GM19438 (cell line): ENCODE data around the gene PDGFC.

Experiments
- ATAC-seq: cut with Tn5 transposase; IDR thresholded peaks from one replicate; pipeline ENCODE4 v1.9.1; 2021; ENCODE audit warnings: low read depth; ENCODE audit not compliant: unreplicated experiment

Gene PDGFC

DNA sequence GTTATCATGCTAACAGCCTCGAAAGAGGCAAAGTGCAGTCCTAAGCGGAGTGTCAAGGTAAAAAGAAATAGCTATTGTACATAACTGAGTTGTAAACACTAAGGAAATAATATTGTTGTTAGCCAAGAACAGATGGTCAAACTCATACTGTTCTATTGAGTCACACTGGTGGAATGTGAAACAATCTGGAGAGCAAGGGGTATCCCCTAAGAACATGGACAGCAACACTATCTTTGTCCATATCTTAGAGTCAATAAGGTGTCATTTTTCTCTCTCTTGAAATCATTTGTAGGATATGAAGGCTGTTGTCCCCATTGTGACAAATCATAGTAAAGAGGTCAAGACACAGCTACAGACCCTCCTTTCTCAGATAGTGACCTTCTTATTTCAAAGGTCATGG is 4.5 kb upstream of the PDGFC start:
- no peak for ATAC-seq

DNA sequence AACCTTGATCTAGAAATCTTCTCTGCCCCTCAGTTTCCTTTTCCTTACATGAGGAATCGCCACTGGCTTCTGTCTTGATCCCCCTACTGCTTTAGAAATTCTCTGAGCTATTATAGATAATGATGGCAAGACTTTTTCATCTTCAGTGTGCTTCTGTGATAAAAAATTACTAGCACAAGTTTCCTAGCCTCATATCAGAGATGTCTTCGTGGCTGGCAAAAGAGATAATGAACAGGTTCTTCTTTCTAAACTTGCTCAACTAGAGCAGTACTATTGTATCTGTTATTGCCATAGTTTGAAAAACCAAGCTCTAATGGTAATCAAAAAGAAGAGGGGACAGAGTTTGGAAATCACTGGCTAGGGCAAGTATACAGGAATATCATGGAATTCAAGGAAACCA is 4.1 kb upstream of the PDGFC start:
- ATAC-seq: no peak

DNA sequence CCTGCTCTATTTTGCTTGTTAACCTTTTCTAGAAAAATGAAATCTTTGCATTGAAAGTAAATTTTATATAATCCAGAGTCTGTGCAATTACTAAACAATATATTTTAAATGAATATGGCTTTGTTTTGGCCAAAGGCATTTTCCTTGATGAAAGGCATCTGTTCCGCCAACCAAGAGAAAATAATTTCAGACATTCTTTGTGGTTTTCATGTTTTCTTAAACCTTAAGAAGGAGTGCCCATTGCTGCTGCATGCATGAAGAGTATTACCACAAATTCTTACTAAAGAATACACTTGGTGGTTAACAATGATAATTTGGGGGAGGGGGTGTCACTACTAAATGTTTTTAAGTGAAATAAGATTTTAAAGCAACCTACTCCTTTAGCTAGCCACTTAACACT is 2.7 kb upstream of the PDGFC start:
- ATAC-seq: no peak

DNA sequence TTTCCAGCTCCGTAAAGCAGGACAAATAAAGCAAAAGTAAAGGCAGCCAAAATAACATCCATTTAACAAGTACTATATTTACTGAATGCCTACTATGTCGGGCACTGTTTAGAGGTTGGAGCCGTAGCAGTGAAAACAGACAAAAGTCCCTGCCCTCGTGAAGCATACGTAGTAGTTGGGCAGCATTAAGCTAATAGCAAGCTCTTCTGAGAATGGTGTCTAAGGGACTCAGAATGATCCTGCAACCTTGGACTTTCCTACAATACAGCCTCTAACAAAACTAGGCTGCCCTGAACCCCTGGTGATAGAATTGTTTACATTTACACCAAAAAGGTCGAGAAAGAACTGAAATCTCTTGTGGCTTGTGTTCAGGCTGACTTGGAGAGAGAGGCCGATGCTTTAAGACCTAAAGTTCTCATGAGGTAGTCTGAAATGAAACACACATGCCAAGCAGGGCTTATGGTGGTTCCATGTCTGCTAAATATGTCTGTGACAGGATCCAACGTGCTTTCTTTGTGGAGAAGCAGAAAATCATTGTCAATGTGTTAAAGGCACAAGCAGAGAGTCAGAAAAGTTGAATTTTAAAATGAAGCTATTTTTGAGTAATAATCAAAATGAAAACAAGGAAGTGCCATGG is 898 bp upstream of the PDGFC start:
- ATAC-seq: no peak

DNA sequence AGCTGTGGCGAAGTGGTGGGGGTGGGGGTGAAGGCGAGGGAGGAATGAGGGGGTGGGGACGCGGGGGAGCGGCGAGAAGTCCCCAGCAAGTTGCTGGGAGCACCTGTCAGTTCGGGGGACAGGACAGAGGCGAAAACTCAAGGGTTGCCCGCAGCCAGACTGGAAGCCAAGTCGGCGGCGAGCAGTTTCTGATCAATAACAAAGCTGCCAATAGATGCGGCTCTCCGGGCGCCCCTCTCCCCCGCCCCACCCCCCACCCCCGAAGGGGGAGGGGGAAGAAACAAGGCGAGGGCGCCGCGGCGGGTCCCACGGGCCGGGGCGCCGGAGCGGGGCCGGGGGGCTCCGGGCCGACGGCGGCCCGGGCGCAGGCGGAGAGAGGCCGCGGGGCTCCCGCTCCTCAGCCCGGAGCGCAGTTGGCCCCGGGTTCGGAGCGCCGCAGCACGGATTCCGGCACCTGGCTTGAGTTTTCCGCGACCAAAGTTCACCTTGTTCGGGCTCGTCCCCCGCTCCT is 379 bp downstream of the PDGFC start:
- ATAC-seq: no peak

DNA sequence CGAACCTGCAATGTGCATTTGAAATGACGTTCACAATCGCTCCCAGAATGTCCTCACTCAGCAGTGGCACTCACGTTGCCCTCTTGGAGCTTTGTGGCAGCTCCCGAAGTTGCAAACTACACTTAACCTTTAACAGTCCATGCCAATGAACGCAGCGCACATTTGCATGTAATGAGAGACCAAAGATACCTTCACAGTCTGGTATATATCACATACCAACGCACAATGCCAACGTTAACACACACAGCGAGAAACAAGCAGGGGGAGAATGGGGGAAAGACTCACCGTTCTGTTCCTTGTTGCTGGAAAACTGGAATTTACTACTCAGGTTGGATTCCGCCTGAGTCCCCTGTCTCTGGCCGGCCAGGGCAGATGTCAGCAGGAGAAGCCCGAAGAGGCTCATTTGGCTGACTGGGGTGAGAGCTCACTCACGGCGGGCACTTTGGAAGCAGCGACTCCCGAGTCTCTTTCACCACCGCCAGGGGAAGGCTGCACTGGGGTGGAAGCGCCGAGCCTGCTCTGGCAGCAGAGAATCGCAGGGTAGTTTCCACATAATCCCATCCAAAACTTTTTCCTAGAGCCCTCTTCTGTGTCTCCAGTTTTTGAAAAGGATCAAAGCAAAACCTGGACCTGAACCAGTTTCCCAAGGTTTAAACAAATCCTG is 966 bp downstream of the PDGFC start:
- ATAC-seq: no peak

DNA sequence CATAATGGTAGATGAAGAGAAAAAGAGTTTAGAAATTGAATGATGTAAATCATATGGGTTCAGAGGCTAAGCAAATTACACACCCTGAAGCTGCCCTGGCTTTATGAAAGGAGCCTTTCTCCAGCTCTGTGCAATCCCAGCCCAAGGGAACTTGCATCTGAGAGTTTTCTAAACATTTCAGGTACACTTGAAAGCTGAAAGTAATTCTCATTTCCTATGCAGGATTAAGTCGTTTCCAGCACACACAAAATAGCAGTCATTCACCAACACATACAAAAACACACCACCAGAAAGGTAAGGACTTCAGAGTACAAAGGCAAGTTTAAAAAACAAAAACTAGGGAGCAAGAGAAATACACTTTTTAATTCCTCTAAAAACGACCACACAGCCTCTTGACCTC is 1.7 kb downstream of the PDGFC start:
- no peak for ATAC-seq

DNA sequence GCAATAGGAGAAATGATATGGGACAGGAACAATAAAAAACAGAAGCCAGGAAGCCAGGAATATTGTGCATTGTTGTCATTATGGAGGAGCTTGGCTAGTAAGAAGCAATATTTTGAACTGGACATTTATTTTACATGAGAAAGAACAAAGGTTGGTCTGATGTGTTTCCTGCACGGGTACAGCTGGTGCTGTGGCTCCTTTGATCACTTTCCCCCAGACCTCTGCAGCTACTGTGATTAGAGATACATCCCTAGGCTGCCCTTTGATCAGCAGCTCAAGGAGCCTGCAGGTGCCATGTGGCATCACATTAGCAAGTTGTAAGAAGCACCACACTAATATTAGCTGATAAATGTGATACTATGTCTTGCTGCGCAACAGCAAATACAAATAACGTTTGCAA is 2.5 kb downstream of the PDGFC start:
- no peak for ATAC-seq

DNA sequence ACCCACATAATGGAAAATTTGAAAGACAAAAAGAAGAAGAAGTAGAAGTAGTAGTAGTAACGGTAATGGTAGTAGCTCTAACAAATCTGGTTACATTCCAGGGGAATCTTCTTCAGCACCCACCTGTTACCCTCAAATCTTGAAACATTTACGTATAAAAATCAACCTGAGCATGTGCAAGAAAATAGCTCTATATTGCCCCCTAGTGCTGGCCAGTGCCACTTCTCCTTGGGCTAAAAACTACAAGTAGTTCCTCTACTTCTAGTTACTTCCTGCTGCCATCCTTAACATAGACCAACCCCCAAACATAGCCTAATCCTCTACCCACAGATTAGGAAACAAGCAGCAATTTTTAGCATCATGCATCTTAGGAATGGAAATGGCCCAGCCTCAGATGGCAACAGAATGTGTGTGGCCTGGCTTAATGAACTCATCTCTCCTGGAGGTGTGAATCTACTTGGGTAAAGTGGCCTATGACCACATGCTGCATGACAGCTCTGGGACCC is 3.1 kb downstream of the PDGFC start:
- no peak for ATAC-seq

DNA sequence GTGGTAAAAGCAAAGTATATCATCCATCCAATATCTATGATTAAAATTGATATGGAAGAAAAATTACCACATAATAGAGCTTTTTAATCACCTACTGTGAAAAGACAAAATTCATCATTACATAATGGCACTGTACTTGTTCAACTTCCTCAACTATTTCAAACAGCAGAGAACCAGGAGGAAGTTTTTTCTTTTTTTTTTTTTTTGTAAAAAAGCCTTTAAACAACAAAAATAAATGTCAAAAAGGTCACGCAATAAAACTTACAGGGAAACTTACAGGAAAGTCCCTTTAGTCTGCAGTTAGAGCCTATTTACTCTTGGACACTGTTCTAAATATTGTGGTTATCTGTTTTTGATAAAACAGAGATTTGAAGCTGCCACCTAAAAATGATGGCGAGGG is 4.8 kb downstream of the PDGFC start:
- ATAC-seq: no peak

DNA sequence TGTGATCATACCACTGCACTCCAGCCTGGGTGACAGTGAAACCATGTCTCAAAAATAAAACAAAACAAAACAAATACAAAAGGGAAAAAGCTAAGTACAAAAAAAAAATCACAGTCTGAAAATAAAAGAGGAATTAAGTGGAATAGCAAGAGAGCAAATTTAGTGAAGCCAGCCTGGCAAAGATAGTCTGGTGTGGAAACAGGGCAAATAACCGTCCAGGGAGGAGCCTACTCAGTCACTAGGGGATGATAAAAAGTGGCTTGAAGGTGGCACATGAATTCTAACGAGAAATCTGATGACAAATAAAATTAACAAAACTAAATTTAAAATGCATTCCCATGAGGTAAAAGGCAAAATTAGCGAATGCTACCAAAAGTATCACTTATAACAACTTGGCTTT is 8.2 kb downstream of the PDGFC start:
- ATAC-seq: no peak

DNA sequence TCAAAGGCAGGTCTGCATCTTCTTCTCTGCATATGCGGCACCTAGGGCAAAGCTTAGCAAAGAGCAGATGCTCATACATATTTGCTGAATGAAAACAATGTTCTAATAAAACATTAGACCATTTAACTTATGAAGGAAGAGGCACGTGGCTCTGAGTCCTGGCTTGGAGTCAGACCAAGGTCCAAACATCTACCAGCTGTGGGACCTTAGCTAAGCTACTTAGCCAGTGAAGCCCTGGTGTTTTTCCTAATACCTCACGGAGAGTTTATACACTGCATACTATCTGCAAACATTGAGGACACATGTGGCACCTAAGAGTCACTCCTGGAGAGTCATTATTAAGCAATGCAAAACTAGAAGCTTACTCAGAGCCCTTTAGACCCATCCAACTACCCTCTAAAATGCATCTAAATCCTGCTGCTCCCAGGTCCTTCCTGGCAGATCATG is 9.0 kb downstream of the PDGFC start:
- no peak for ATAC-seq

DNA sequence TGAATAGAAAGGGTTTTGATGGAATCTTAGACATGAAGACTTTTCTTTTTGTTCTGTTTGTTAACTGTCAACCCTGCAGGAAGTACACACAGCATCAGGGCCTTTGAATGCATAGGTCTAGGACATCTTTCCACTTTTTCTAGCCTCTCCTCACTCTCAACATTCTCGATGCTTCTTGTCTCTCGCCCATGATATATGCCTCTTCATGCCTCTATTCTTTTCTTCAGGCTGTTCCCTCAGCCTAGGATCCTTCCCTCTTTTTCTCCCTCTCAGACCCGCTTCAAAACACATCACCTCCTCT is 9.6 kb downstream of the PDGFC start:
- no peak for ATAC-seq

DNA sequence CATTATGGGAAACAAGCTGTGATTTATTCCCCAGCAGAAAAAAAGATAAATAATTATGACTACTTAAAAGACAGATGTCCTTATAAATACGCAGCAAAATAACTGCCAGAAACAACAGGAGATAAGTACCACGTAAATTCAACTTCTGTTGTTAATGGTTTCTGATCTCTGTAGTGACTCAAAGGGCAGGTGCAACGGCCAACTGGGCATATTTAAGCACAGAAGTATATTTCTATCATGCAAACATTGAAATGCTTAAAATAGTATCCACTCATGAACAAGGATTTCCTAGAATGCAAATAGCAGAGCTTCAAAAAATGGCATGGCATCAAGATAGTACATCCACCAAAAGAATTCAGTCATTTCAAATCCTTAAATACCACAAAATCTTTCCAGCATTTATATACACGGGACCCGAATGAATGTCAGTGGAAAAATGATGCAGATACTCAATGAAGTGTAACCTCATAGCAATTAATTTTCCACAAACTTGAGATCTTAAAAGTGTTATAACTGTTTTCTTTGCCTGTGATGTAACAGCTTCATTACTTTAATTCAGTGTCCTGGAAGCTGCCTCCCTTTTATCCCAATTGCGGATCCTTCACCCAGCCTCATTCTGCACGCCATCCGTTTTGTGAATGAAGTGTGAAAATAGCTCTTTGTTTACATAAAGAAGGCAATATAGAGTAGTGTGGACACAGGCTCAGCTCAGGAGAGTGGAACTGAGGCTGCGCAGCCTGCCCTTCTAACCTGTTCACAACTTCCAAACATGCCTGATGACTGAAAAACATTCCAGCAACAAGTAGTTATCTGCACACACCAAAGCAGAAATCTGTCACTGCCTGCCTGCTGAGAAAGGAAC is 10.2 kb downstream of the PDGFC start:
- no peak for ATAC-seq

DNA sequence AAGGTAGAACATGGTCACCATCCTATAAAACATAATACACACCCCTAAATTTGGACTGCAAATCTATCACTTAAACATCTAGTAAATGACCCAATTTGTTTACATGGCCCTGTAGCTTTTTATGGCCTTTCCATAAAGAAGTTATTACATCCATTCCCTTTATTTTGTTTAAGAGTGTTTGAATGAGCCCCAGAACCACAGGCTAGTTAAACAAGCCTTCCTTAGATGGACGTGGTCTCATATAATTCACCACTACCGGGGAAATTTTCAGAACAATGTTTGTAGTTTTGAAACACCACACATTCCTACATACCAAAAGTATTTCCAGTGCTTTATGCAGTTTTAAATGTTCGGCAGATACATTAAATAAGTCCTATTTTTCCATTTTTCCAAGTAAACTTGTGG is 12.3 kb downstream of the PDGFC start:
- ATAC-seq: no peak

DNA sequence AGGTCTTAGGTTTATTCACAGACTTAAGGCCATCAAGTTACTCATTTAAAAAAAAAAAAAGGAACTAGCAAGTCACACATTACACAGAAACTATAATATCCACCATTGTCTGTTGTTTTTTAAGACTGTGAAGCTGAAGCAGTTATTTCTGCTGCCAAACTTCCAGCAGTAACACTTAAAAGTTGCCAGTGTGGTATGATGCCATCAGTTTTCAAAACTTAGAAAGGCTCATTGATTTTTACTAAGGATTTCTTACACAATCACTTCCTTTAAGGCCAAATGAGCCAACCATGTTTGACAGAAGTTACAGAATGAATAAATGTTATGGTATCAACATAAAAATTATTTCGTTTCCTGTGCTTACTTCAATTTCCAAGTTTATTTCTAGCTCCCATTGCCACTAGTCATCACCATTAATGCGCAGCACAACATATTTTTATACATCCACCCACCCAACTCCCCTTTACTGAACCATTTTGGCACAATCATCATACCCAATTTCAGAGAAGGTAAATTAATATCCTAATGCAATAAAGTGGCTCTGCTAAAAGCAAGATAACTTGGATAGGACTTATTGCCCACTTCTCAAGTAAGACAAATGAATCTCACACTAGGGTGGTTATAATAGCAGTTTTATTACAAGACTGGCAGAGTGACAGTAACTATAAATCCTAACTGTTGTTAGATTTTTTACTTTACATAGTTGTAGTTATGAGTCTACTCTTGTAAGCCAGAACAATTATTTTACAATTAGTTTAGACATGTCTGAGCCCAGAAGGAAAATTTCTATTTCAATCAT is 13.1 kb downstream of the PDGFC start:
- no peak for ATAC-seq

DNA sequence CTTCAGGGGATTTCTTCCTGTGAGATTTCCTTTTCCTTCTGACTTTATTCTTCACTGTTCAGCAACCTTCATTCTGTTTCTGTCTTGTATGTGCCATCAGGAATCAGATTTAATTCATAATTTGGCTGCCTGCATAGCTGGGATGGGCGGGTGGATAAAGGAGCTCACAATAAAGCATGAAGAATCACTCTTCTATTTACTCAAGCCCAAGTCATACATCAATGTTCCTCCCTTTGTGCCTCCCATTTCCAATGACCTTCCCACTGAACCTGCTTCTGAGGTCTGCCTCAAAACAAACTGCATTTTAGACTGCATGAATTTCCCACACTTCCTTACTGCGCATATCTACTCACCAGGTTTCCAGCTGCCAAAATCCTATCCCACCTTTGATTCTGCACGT is 14.0 kb downstream of the PDGFC start:
- ATAC-seq: no peak

DNA sequence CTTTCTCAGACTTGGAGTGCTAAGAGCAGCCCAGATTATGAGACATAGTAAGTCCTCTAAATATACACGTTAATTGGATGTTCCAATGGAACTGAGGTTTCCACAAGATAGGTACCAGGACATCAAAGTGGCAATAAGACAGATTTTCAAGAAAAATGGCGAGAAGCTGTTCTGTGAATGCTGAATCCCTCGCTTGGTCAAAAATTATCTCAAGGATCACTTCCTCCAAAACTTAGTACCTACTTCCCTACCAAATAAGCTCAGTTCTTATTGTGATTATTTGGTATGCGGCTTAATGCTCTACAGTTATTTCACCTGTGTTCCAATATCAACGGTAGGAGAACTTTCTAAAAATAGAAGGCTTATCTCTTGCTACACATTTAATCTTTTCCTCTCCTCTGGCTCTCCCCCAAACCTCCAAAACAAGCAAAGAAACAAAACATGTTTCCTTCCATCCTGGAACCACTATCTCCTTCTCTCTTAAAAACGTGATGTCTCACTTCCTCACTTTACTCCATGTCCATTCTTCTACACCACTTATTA is 14.7 kb downstream of the PDGFC start:
- no peak for ATAC-seq

DNA sequence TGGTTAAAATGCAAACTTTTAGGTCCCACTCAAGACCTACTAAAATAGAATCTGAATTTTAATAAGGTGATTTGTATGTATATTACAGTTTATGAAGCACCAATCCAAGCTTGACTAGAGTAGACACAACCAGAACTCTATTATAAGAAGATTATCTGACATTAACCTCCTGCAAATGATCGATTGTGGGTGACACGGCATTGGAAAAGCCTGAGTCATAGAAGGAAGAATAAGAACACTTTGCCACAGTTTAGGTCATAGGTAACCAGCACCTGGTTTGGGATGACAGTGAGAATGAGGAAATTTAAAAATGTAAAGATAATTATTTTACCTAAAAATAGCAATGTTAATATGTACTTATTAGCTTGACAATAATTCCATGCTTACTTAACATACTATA is 15.2 kb downstream of the PDGFC start:
- ATAC-seq: no peak

DNA sequence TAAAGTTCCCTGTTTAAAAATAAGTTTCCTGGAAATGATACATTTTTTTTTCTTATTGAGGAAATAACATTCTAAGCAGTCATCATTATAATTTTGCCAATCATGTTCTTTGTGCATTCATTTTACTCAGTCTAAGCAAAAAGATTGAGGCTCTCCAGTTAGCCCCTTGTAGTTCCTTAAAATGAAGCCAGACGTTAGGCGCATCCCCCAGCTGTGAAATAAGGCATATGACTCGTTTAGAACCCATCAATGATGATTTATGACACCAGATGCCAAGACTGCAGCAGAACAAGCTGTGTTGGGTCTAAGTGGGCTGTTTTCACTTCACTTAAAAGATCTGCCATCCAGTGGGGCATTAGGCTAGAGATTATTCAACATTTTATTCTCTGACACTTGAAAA is 17.0 kb downstream of the PDGFC start:
- no peak for ATAC-seq
